NCI-H1092 (cell line): ENCODE data around the gene CES3.

Source experiments
- DNase-seq: peaks from one replicate; lab custom pipeline; 2025; lab: John Stamatoyannopoulos, UW

The CES3 gene

GRCh38 chr16:66961065-66961744 is at the start of gene CES3:
CES3 (plus strand) TSS chr16:66961266; CDS start chr16:66961308, 42 bp downstream.
- peak; percentile 59 for DNase-seq

- DNase-seq: no peak
Observed at GRCh38 chr16:66911801-66912200, 49.3 kb upstream of the CES3 start.

GRCh38 chr16:66913081-66913480 is 48.0 kb upstream of the CES3 start:
- DNase-seq: no peak

- DNase-seq: no peak
Observed at GRCh38 chr16:66913711-66914110, 47.4 kb upstream of the CES3 start.

GRCh38 chr16:66914541-66914940 is 46.5 kb upstream of the CES3 start:
- DNase-seq: no peak

GRCh38 chr16:66915041-66915440 is 46.0 kb upstream of the CES3 start:
- no peak for DNase-seq

- DNase-seq: no peak
Observed at GRCh38 chr16:66916518-66916917, 44.5 kb upstream of the CES3 start.

GRCh38 chr16:66917741-66918140 is 43.3 kb upstream of the CES3 start:
- DNase-seq: no peak

- no peak for DNase-seq
Observed at GRCh38 chr16:66918355-66918754, 42.7 kb upstream of the CES3 start.

GRCh38 chr16:66918803-66919568 is 42.1 kb upstream of the CES3 start, which contains the start of gene CDH16:
CDH16 (minus strand) TSS chr16:66918885; CDS start chr16:66918065, 820 bp downstream.
- no peak for DNase-seq

- no peak for DNase-seq
Observed at GRCh38 chr16:66919569-66920298, 41.3 kb upstream of the CES3 start.

- DNase-seq: no peak
Observed at GRCh38 chr16:66920299-66920590, 40.8 kb upstream of the CES3 start.

- DNase-seq: no peak
Observed at GRCh38 chr16:66920924-66921680, 40.0 kb upstream of the CES3 start.

GRCh38 chr16:66921729-66922450 is 39.2 kb upstream of the CES3 start:
- DNase-seq: no peak

GRCh38 chr16:66923247-66923731 is 37.8 kb upstream of the CES3 start:
- peak; percentile 83 for DNase-seq

- DNase-seq: peak; percentile 12
Observed at GRCh38 chr16:66923866-66924265, 37.2 kb upstream of the CES3 start.

- DNase-seq: no peak
Observed at GRCh38 chr16:66924527-66925321, 36.3 kb upstream of the CES3 start.

- DNase-seq: no peak
Observed at GRCh38 chr16:66925322-66925840, 35.7 kb upstream of the CES3 start, which contains the start of gene RRAD. RRAD (minus strand) TSS chr16:66925535; CDS start chr16:66925179, 356 bp downstream.

- no peak for DNase-seq
Observed at GRCh38 chr16:66926171-66926947, 34.7 kb upstream of the CES3 start.
